ENCODE results near the gene SMG6.

- no peak for TF ChIP-seq ISL1 (CRISPR knock-in tag; IDR thresholded peaks at IDR 0.05)
- TF ChIP-seq CSRNP3 (CRISPR knock-in tag; IDR thresholded peaks at IDR 0.05), result no peak
- no peak for TF ChIP-seq SNAI2 (CRISPR knock-in tag; IDR thresholded peaks at IDR 0.05)
- TF ChIP-seq PPARA (CRISPR knock-in tag; IDR thresholded peaks at IDR 0.05; ENCODE audit: borderline replicate concordance), result no peak
- TF ChIP-seq ZFP3 (CRISPR knock-in tag; IDR thresholded peaks at IDR 0.05), result no peak
Measured at GRCh38 chr17:2070241-2071023, 233.2 kb downstream of the SMG6 start.
